GM21825 (cell line): Measurements from ENCODE around the gene NEDD4L.

Source experiments
- ATAC-seq: cut with Tn5 transposase; IDR thresholded peaks from one replicate; pipeline ENCODE4 v1.9.1; 2021; ENCODE audit warnings: mild to moderate bottlenecking, moderate library complexity; ENCODE audit not compliant: unreplicated experiment

NEDD4L gene

DNA sequence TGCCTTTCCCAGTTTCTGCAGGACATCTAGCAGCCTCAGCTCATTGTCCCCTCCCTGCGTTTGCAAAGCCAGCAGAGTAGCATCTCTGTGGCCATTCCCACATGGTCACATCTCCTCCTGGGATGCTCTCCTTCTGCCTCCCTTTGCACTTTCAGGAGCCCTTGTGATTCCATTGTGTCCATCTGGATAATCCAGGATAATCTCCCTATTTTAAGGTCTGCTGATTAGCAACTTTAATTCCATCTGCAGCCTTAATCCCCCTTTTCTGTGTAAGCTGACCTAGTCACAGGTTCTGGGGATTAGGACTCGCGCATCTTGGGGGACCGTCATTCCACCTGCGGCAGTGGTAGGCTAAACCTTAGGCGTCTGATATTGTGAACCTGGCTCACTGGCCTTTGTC lies 70.7 kb downstream of the NEDD4L start:
- ATAC-seq: no peak

DNA sequence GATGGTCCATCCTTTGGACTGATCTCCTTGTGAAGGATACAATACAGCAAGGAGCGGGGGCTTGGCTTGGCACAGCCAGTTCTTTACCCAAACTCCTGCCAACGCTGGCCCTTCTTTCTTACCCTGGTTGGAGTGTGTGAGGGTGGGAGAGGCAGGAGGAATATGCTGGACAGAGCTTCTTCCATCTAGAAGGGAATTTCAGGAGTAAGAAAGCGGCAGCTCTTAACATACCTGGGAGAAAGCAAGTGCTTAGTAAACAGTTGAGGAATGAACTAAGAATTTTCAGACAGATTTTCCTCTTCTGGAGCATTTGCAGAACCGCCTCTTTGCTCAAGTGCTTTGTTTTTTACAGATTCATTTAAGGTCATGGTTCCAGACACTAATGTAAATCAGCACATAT lies 72.8 kb downstream of the NEDD4L start:
- no peak for ATAC-seq

DNA sequence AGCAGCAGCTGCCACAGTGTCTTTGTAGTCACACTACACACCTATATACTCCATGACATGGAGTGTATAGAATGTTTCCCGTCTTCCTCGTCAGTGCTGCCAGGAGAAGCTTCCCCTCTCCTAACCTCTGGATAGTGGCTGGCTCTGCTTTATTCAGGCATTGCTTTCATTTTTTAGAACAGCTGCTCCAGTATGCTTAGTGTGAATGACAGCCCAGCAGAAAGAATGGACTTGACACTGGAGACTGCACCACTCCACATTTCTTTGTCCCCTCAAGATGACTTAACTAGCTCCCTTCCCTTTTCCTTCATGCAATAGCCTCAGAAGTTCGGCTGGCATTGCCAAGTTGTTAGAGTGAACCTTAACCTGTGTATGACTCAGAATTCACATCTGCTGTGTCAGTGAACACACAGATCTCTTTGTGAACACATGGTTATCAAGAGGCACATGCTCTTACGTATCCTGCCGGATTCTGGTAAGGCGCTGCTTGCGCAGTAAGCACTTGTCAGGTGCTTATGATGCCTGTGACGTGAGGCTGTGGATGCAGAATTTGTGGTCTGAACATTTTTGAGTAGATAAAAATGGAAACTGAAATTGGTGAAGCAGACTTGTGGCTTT lies 73.9 kb downstream of the NEDD4L start:
- no peak for ATAC-seq

DNA sequence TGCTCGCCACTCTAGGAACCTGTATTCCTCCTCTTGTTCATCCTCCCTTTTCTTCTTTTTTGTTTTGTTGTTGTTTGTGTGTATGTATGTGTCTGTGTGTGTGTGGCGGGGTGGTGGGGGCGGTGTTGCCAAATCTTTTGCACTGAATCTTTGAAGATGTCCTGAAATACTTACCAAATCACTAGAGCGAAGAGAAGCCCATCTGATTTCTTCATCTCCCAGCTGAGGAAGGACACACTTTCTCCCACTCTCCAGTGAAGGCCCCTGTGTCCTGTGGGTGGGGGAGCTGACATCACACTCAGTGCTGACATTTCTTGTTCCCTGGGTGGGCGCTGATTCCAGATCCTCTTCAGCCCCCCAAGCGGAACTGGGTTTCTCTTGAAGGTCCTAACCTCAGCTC lies 74.5 kb downstream of the NEDD4L start:
- no peak for ATAC-seq

DNA sequence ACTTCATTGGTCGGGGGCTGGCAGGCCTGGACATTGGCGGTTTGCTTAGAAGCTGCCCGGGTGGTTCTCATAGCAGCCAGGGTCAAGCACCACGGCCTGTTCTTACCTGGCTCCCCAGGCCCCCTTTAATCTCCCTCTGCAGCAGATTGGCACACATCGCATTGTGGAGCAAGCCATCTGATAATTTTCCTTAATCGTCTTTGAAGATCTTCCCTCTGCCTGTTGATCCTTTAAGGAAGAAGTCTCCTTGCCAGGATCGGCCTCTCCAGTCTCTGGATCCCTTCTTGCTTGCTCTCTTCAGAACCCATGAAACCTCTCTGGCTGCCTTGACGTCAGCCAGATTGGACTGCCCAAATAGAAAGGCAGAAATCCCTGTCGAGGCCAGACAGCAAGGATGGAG lies 75.8 kb downstream of the NEDD4L start:
- ATAC-seq: no peak

DNA sequence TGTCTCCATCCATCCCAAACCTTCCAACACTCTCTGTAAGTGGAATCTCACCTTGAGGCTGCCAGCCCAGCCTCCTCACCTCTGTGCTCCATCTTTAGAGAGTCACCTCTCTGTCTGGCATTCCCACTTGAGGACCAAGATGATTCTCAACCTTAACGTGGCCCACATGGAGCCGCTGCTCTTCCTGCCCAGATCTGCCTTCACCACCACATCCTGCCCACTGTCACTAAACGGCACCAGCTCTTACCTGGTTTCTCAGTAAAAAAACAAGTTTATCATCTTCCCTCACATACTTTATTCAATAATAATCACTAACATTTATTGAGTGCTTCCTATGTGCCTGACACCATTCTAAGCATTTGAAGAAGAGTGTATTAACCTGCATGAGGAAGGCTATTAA lies 80.4 kb downstream of the NEDD4L start:
- no peak for ATAC-seq

DNA sequence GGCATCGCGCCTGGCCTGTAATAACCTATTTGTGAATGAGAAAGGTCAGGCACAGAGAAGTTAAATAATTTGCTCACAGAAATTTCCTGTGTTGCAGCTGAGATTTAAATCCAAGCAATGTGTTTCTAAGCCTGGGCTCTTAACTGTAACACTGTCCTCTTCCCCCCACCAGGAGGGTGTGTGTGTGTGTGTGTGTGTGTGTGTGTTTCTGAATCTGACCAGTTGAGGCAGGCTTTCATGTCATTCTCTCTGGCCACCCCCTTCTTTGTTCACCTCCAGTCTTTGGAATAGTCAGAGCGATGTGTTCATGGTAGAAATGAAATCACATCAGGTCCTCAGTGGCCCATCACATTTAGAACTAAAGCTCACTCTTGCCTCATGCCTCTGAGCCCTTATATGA lies 81.2 kb downstream of the NEDD4L start:
- no peak for ATAC-seq

DNA sequence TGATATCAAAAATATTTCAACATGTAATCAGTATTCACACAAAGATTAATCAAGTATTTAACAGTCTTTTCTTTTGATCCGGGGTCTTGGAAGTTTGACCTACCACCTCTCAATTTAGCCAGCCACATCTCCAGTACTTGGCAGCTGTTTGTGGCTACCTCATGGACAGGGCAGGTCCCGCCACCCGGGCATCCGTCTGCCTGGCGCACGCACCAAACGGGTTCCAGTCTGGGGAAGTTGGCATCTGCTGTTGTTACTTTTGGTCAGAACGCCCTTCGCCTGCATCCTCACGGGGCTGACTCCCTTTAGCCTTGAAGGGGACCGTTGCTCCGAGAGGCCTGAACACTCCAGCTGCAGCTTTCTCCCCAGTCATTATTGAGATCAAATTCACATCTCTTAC lies 81.7 kb downstream of the NEDD4L start:
- ATAC-seq: no peak

DNA sequence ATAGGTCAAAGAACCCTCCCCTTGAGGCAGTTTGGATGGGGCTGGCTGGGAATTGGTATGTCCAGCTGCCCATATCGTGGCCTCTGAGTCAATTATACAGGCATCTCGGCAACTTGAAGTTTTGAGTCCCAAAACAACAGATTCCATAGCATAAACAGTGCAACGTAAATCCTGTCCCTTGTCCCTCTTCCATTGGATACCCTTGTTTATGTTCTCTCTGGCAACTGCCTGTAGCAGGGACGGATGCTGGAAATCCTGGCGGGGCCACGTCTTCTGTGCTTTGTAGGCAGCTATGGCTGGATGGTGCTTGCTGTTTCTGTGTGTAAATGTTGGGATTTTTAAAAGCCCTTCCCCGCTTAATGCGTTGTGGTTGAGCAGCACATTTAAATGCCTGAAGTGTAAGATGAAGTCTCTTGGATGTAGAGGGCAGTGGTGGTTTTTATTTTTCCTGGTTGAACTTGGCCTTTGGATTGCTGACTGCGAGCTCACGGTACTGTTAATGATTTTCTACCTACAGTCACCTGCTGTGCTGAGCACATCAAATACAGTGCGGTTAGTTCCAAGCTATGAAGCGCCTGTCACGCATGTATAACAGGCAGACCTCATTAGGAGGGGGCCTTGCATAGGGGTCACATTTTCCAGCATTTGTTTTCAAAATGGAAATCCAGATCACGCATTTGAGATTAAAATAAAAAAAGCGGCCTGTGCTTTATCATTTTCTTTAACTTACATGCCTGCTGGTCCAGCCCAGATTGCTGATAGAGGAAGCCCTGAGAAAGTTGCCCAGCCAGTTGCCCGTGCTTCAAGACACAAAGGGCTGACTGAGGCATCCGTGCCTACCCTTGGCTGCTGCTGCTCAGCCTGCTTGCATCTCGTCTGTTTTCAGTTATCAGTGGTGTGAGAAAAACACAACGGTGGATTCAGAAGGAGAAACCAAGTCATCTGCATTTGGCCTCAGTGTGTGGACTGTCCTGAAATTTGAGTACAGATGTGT lies 84.7 kb downstream of the NEDD4L start:
- no peak for ATAC-seq

DNA sequence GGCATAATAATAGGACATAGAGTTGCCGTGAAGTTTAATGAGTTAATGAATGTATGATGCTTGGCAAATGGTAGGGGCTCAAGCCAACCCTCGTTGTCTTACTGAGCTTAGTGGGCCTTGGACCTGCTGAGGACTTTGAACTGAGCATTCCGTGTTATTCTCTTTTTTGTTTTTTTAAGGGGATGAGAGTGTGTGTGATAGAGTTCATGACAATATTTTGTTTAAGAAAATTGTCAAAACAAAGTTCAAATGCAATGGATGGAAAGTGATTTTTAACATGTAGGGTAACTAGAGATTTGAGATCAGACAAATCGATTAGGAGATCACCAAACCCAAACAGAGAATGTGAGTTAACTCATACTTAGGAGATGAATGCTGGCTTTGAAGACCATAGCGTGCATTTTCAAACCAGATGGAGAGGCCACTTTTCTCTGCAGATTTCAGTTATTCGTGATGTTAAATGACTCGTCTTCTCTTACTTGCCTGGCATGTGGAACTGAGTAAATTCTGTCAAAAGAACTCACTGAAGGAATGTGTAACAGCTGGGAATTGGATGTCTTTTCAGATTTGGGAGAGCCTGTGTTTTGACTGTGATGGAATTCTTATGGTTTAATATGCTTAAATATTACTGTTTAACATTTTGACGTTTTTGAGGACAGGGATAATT lies 88.7 kb downstream of the NEDD4L start:
- ATAC-seq: no peak

DNA sequence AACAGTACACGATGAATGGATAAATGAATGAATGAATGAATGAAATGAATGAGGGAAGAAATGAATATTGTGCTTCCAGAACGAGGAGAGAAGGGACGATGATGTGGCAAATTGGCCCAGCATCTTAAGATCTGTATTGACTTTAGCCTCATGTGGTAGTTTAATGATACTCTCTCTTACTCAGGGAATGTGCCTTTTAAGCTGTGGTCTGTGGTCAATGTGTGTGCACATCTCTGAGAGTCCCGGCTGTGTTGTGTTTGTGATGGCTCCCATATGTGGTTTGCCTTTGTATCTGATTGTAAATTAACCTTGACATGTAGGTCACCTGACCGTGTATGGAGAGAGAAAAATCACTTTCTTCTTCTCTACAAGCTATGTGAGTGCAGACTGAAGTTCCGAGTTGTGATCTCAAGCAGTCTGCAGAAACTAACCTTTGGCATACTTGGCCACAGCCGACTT lies 91.2 kb downstream of the NEDD4L start:
- ATAC-seq: peak; percentile 81

DNA sequence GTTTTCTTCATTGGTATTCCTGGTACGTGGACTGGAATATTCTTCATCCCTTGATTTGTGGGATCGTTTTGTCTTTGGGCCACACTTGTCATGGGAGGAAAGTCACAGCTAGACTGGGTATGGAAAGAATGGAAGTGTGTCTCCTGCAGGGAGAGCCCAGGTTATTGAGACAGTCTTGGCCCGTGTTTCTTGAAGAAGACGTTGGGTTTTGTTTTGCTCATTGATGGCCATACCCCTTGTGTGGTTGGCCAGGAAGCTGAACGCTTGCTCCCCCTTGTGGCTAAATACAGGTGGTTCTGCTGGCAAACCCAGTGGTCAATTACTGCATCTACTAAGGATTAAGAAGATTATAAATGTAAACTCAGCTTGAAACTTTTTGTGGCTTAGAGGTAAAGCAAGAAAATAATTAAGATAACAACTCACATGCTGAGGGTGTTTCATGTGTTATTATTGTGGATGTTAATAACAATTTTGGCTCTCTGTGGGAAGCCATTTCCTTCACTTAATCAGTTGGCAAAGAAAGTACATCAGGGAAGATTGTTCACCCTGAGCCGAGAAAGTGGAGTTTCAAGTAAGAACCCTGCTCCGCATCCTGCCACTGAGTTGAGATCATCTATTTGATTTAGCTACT lies 91.8 kb downstream of the NEDD4L start:
- peak; percentile 59 for ATAC-seq

DNA sequence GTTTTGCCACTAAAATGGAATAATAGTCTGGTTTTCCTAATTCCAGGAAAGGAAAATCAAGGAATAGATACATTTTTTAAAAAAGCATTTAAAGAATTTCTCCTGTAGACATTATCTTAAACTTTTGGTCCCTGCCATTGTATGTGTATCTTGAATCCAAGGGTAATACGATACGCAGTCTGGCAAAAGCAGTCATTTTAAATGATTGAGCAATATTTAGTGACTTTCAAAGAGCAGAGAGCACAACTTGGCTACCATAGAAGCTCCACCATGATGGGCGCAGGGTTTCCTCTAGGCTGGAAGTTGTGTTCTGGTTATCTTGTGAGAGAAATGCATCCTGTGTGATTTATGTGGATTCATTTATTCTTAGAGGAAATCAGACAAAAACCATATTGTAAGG lies 92.9 kb downstream of the NEDD4L start:
- ATAC-seq: no peak

DNA sequence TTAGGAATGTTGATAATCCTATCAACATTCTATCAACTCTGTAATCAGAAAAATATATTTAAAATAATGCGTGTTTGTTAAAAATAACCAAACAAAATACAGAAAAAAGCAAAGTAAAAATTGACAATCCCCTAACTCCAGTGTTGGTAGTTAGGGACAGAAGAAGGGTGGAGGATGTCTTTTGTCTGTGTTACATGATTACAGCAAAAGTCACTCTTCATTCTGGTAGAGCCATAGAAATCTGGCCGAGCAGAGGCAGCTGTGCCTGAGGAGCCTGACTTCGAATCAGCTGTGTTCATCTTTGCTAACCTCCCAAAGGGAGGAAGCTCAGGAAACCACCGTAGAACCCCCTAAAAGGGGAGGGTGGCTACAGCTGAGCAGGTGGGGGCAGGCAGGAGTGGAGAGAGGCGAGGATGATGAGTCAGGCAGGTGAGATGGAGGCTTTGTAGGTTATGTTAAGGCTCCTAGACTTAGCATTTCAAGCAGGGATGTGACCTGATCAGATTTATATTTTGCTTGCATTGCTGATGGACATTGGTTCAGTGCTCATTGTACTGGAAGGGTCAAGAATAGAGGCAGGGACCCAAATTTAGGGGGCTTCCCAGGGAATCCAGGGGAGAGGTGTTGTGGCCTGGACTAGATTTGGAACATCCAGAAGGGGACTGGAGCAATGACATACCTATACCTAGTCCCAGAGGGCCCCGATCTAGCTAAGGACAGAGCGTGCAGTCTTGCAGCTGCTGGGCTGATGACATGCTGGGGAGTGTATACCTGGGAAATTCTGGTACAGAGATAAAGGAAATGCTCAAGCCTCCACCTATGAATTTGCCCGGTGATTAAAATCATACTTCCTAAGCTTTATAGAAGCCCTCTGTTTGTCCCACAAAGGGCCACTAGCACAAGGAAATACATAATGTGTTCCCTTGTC lies 95.7 kb downstream of the NEDD4L start:
- no peak for ATAC-seq

DNA sequence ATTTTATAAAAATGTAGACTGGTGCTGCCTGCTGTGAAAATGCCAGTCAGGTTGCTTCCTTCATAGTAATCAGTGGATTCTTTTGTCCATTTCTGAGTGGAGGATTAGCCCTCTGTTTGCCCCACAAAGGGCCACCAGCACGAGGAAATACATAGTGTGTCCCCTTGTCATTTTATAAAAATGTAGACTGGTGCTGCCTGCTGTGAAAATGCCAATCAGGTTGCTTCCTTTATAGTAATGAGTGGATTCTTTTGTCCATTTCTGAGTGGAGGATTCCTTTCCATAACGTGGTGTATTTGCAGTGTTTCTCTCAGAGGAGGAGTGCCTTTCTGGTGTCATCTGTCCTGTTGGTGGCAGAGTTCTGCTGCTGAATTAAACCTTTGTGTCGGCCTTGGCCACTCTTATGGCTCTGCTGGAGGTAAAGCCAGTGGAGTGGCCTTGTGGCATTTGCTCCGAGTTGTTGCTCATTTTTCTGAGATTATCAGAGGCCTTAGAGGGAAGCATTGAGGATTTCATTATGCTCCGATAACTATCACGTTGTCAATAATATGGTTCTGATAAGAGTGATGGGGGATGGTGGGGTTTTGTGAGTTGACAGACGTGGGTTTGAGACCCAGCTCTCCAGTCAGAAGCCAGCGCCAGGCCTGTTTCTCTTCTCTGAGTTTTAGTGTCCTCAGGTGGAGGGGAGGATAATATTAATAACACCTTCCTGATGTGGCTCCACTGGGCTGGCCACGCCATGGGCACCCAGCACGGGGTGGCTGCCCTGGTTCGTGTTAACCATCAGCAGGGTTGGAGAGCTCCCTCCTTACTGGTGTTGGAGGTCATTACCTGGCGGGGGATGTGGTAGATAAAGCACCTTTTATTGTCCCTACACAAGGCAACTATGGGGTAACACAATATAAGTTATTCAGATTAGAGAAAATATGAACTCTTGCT lies 96.6 kb downstream of the NEDD4L start:
- no peak for ATAC-seq

DNA sequence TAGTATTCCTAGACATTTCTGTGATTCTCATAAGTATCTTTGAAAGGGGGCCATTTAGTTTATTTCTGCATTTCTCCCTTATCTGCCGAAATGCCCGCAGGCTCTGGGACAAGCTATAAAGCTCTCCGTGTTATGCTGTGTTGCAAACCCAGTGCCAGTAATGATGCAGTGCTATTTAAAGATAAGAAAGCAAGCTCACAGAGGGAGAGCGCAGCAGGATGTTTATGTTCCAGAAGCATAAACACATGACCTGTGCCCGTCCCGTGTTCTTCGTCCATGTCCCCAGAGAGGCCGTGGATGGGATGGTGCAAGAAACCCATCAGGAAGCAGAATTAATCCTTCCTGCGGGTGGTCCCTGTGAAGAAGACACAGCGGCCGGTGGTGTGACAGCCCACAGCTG lies 99.4 kb downstream of the NEDD4L start:
- no peak for ATAC-seq

DNA sequence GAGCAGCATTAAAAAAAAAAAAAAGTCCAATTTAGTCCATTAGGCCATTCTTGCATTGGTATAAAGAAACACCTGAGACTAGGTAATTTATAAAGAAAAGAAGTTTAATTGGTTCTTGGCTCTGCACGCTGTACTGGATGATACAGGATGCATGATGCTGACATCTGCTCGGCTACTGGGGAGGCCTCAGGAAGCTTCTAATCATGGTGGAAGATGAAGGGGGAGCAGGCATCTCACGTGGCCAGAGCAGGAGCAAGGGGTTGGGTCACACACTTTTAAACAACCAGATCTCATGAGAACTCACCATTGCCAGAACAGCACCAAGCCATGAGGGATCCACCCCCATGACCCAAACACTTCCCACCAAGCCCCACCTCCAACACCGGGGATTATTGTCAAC lies 100.1 kb downstream of the NEDD4L start:
- ATAC-seq: no peak

DNA sequence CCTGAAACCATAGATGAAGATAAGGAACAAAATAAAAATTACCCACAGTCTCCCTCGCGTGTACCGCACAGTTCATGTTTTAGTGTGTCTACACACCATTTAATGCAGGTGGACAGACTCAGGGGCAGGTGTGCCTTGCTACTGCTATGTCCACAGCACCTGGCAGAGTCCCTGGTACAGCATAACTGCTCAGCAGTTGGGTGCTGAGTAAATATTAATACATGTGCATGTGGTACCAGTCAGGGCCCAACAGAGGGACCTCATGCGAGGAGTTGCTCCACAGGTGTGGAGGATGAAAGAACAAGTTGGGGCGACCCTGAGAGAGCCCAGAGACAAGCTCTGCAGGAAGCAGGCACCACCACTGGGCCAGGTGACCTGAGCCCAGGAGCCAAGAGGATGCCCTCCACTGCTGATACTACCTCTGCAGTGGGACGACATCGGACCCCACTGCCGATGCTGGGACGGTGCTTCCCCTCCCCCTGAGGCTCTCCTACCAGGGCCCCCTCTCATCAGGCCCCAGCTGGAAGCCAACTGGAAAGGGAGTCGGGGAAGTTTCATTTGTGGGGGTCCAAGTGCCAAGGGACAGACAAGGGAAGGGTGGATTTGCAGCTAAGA lies 100.8 kb downstream of the NEDD4L start:
- no peak for ATAC-seq

DNA sequence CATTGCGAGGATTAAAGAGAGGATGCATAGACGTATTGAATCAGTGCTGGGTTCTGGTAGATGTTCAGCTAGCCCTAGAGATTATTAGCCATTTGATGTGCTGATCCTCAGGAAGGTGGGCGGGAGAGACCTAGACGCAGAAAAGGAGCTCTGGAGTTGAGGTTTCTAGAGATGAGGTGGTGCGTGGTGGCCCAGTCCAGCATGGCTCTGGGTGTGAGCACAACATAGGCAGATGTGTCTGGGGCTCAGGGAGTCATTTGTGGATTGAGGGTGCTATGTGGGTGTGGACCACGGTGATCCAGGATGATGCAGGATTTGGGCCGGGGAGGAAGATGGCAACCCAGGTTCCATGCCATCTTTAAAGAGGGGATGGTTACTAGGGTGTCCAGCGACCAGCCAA lies 102.1 kb downstream of the NEDD4L start:
- ATAC-seq: no peak
